ENCODE measurements around the gene ARF3. TPM values are rescaled to one million over a fixed set of nuclear protein-coding genes. Genes with fewer than 3 reads are reported as not detected.

The ARF3 gene
- polyA plus RNA-seq, 2 of the 4 experiments (the other 2 are of a cell fraction): 138 to 287 TPM

DNA sequence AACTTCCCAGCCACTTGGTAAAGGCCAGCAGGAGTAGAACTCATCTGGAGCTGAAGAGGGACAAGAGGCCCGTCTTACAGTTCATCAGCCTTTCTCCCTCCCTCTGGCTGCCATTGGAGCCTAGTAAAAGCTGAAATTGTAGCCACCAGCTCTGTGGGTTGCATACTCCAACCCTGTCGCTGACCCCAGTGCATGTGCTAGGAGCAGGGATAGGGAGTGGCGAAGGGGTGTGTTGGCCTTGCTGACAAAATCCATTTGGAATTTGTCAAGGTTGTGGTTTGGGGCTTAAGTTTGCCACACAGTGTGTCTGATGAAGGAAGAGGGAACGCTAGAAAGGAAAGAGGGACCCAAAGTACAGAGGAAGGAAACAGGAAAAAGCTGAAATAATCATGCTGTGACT, 4.0 kb upstream of the ARF3 start (continued):
- TF ChIP-seq CBX2 (IDR thresholded peaks at IDR 0.05; ENCODE audit: borderline replicate concordance, low read depth): no peak
- no peak for TF ChIP-seq NFE2L2 (conservative IDR thresholded peaks at IDR 0.05; ENCODE audit: low read length)
- TF ChIP-seq JUNB (IDR thresholded peaks at IDR 0.05): no peak
- no peak for TF ChIP-seq NPAS2 (CRISPR knock-in tag; IDR thresholded peaks at IDR 0.05; ENCODE audit: borderline replicate concordance)

DNA sequence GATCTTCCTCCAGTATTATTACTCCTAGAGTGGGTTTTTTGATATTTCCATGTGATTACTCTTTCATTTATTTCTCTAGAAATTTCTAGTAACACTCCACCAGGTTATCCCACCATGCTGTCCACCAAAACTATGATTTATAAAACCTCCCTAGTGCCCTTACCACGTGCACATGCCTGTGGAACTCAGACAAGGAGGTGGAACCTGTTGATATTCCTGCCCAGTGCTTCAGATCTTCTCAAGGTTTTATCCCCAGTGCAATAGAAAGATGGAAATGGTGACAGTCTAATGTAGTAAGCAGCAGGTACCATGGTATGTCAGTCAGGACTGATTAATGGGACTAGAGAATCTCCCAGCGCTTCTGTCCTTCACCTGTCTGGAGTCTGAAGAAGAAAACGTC, 3.5 kb upstream of the ARF3 start:
- no peak for FAIRE-seq
- no peaks in the 10 kb centered on the region for H3K9me3 ChIP-seq
- H3K4me1 ChIP-seq: peaks cover 5% of the 10 kb centered on the region
- ATAC-seq: no peak
- CTCF ChIA-PET: interaction anchor here (70.2 to 77.5 kb wide), 2 partner anchors 7 to 19 kb away, joined by 2584 read pairs; partner anchors contain the start of genes ARF3, DDN, FKBP11 and PRKAG1
- H3K4me2 ChIP-seq: no peak overlapping the region
- no peak overlapping the region for H3K27ac ChIP-seq
- POLR2A ChIA-PET: no interaction called here
- no peak overlapping the region for H3K4me3 ChIP-seq
- DNase-seq (ENCODE audit: low read depth in 1 of 2, low spot score in 1 of 2): no peak
- TF ChIP-seq POLR2A (IDR thresholded peaks at IDR 0.05; ENCODE audit: low read length) (no peak), CBX2 (IDR thresholded peaks at IDR 0.05; ENCODE audit: borderline replicate concordance, low read depth) (no peak), EP300 (IDR thresholded peaks at IDR 0.05) (no peak), BHLHE40 (IDR thresholded peaks at IDR 0.05; ENCODE audit: low read depth, low read length) (no peak), FOSL2 (IDR thresholded peaks at IDR 0.05) (no peak), FOSL2 (CRISPR knock-in tag; IDR thresholded peaks at IDR 0.05) (no peak), CHD4 (IDR thresholded peaks at IDR 0.05; ENCODE audit: borderline replicate concordance) (no peak), SMC3 (IDR thresholded peaks at IDR 0.05) (no peak)
- TF ChIP-seq, protein P1, sequence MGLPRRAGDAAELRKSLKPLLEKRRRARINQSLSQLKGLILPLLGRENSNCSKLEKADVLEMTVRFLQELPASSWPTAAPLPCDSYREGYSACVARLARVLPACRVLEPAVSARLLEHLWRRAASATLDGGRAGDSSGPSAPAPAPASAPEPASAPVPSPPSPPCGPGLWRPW (IDR thresholded peaks at IDR 0.05): no peak
- TF ChIP-seq, protein P2, sequence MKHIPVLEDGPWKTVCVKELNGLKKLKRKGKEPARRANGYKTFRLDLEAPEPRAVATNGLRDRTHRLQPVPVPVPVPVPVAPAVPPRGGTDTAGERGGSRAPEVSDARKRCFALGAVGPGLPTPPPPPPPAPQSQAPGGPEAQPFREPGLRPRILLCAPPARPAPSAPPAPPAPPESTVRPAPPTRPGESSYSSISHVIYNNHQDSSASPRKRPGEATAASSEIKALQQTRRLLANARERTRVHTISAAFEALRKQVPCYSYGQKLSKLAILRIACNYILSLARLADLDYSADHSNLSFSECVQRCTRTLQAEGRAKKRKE (CRISPR knock-in tag; IDR thresholded peaks at IDR 0.05; ENCODE audit: low read depth): no peak
- TF ChIP-seq, protein P3, sequence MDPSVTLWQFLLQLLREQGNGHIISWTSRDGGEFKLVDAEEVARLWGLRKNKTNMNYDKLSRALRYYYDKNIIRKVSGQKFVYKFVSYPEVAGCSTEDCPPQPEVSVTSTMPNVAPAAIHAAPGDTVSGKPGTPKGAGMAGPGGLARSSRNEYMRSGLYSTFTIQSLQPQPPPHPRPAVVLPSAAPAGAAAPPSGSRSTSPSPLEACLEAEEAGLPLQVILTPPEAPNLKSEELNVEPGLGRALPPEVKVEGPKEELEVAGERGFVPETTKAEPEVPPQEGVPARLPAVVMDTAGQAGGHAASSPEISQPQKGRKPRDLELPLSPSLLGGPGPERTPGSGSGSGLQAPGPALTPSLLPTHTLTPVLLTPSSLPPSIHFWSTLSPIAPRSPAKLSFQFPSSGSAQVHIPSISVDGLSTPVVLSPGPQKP (IDR thresholded peaks at IDR 0.05; ENCODE audit: low read depth, low read length): no peak
- WGBS (ENCODE audit: missing lambda C conversion rate): 56% methylated on average over 3 of the region's 3 CpGs

DNA sequence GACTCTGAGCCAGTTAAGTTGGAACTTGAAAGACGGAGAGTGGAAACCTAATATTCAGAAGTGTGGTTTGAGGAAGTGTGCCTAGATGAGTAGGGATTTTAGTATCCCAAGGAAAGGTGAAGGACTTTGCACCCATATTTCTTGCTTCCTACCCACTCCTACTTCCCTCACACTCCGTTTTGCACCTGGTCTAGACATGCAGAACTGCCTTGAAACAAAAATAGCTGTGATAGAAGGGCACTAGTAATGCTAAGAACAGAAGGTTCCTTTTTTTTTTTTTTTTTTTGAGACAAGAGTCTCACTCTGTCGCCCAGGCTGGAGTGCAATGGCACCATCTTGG, 732 bp upstream of the ARF3 start:
- no peak for ATAC-seq
- Histone ChIP-seq H3K4me3 (peak overlapping the region; percentile 79), H3K9me3 (no peaks in the 10 kb centered on the region), H3K4me1 (peaks cover 10% of the 10 kb centered on the region), H3K27ac (peak overlapping the region; percentile 95), H3K4me2 (peak overlapping the region; percentile 79)
- POLR2A ChIA-PET: interaction anchor here (0.6 to 1.6 kb wide), 8 partner anchors 10 to 408 kb away, joined by 3 to 10 read pairs (median 4); partner anchors contain the start of genes DDX23, FKBP11 and RND1
- FAIRE-seq: no peak
- DNase-seq (ENCODE audit: low read depth in 1 of 2, low spot score in 1 of 2): no peak
- CTCF ChIA-PET: interaction anchor here (1.4 to 77.5 kb wide), 3 partner anchors 4 to 55 kb away, joined by 4 to 2584 read pairs (median 2584); partner anchors contain the start of genes ARF3, DDN, FKBP11 and PRKAG1
- WGBS (ENCODE audit: missing lambda C conversion rate): 38% methylated on average over 3 of the region's 3 CpGs
- no peak for TF ChIP-seq FOSB (CRISPR knock-in tag; IDR thresholded peaks at IDR 0.05)
- TF ChIP-seq, protein P4, sequence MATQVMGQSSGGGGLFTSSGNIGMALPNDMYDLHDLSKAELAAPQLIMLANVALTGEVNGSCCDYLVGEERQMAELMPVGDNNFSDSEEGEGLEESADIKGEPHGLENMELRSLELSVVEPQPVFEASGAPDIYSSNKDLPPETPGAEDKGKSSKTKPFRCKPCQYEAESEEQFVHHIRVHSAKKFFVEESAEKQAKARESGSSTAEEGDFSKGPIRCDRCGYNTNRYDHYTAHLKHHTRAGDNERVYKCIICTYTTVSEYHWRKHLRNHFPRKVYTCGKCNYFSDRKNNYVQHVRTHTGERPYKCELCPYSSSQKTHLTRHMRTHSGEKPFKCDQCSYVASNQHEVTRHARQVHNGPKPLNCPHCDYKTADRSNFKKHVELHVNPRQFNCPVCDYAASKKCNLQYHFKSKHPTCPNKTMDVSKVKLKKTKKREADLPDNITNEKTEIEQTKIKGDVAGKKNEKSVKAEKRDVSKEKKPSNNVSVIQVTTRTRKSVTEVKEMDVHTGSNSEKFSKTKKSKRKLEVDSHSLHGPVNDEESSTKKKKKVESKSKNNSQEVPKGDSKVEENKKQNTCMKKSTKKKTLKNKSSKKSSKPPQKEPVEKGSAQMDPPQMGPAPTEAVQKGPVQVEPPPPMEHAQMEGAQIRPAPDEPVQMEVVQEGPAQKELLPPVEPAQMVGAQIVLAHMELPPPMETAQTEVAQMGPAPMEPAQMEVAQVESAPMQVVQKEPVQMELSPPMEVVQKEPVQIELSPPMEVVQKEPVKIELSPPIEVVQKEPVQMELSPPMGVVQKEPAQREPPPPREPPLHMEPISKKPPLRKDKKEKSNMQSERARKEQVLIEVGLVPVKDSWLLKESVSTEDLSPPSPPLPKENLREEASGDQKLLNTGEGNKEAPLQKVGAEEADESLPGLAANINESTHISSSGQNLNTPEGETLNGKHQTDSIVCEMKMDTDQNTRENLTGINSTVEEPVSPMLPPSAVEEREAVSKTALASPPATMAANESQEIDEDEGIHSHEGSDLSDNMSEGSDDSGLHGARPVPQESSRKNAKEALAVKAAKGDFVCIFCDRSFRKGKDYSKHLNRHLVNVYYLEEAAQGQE (IDR thresholded peaks at IDR 0.05): no peak
- no peak for TF ChIP-seq MAFK (IDR thresholded peaks at IDR 0.05; ENCODE audit: partially characterized antibody)
